Thoracic aorta endothelial cell (primary cell): ENCODE measurements around the gene CBFA2T3. TPM values are rescaled to one million over a fixed set of nuclear protein-coding genes. Genes with fewer than 3 reads are reported as not detected.

ENCODE experiments used
- total RNA-seq: library from RNA; depleted of rRNA; stranded (reverse); fragments of >200 nt; gene quantifications from 2 replicates; pipeline ENCODE4 v1.2.3, GENCODE V29; 2012

CBFA2T3 gene
- not detected in 2 replicates for total RNA-seq

DNA sequence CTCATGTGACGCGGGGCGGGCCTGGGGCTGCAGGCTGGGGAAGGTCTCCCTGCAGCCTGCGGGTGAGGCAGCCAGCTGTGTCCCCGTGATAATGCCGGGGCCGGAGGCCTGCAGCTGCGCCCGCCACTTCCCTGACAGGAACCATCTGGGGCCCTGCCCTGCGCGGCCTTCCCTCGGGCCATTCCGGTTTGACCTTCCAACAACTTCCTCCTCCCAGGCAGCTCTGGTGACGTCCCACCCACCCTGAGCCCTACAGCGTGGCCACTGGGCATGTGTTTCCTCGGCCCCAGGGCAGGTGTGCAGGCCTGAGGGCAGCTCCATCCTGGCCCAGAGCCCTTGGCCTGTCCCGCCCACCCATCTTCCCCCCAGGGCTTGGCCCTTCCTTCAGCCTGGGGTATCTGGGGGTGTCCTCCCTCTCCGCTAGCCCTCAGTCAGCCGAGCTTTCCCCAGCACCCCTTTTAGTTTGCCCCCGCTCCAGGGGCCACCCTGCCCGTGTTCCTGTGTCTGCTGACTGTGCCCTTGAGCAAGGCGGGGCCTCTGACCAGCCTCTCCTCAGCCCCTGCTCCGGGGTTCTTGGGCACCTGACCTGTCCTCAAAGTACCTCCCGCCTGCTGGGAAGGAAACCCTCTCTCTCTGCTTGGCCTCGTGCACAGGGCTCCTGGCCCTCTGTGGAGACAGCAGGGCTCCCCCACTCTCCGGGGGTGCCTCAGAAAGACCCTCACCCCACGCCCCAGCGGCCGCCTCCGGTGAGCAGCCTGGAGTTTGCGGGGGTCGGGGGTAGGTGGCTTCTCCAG is at the start of gene CBFA2T3:
Gene CBFA2T3, minus strand, starts transcription at position 190 of the 794 bp plus-strand sequence. CDS start 400 bp downstream, outside the sequence.

GRCh38 chr16:88866151-88866920 is 110.7 kb downstream of the CBFA2T3 start, which contains the start of gene PABPN1L:
Gene PABPN1L (minus strand): TSS chr16:88866660. CDS start chr16:88866606, 54 bp downstream.

GRCh38 chr16:88856828-88857727 is 119.9 kb downstream of the CBFA2T3 start, which contains the start of the genes GALNS and TRAPPC2L:
Gene GALNS (minus strand): TSS chr16:88856947. CDS start chr16:88856877, 70 bp downstream.
Gene TRAPPC2L (plus strand): TSS chr16:88857127. CDS start chr16:88857151, 24 bp downstream.

Other genes with a start within 250 kb of the CBFA2T3 start
- gene PIEZO1, start 192.0 kb downstream of the CBFA2T3 start, total RNA-seq: 170 and 208 TPM in 2 replicates
- gene CDT1, start 173.4 kb downstream of the CBFA2T3 start, total RNA-seq: 12.9 and 23.9 TPM in 2 replicates
- gene APRT, start 165.3 kb downstream of the CBFA2T3 start, total RNA-seq: 89.5 and 105 TPM in 2 replicates
- 20.3 and 22.3 TPM in 2 replicates for gene GALNS, start 120.3 kb downstream of the CBFA2T3 start, total RNA-seq
- gene TRAPPC2L, start 120.1 kb downstream of the CBFA2T3 start, total RNA-seq: 42.8 and 43.7 TPM in 2 replicates
- not detected in 2 replicates for gene PABPN1L, start 110.5 kb downstream of the CBFA2T3 start, total RNA-seq
- 24.9 and 28.6 TPM in 2 replicates for gene ACSF3, start 116.6 kb upstream of the CBFA2T3 start, total RNA-seq
- gene CDH15, start 194.5 kb upstream of the CBFA2T3 start, total RNA-seq: under 0.01 TPM in 1 of 2 replicates, not detected in the other
- 0.07 and 0.13 TPM in 2 replicates for gene SLC22A31, start 223.3 kb upstream of the CBFA2T3 start, total RNA-seq
- 10.5 and 12.8 TPM in 2 replicates for gene ZNF778, start 240.5 kb upstream of the CBFA2T3 start, total RNA-seq